ENCODE data around the gene FLOT1. TPM values are rescaled to one million over a fixed set of nuclear protein-coding genes. Genes with fewer than 3 reads are reported as not detected.
"Not testable (repeated sequence)": the region's sequence is repeated elsewhere in the genome, so short reads cannot be mapped to it uniquely, and the experiment has no call there.

FLOT1 gene
- total RNA-seq, 1 donor from 2014 or later = 175 TPM

DNA sequence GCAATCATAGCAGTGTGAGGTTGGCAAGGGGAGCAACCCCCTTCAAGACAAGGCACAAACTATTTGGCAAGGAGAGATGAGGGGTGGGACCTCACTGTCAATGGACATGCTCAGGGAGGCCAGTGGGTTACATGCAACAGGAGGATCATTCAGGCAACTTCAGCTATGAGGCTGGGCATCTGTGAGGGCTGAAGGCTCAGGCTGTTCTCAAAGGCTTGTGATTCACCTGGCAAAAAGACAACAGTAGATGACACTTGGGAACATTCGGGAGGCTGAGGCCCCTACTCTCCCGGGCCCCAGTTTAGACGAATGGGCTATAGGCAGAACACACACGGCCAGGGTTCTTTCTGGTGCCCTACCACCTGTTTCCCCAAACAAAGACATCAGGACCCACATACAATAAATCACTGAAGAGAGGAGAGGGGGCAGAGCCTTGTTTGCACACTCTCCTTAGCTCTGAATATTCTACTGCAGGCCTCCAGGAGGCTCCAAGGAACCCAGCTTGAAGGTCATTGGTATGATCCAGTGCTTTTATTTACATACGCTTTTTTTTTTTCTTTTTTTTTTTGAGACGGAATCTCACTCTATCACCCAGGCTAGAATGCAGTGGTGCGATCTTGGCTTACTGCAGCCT lies 14.4 kb downstream of the FLOT1 start:
- no peak for ATAC-seq
- H3K4me3 ChIP-seq = no peak overlapping the region
- H3K27ac ChIP-seq = no peak overlapping the region
- H3K36me3 ChIP-seq = peaks cover 97% of the 10 kb centered on the region
- intact Hi-C loops (cut with DNase I) = no loop called here
- H3K4me1 ChIP-seq = peaks cover 15% of the 10 kb centered on the region
- TF ChIP-seq, protein P1, sequence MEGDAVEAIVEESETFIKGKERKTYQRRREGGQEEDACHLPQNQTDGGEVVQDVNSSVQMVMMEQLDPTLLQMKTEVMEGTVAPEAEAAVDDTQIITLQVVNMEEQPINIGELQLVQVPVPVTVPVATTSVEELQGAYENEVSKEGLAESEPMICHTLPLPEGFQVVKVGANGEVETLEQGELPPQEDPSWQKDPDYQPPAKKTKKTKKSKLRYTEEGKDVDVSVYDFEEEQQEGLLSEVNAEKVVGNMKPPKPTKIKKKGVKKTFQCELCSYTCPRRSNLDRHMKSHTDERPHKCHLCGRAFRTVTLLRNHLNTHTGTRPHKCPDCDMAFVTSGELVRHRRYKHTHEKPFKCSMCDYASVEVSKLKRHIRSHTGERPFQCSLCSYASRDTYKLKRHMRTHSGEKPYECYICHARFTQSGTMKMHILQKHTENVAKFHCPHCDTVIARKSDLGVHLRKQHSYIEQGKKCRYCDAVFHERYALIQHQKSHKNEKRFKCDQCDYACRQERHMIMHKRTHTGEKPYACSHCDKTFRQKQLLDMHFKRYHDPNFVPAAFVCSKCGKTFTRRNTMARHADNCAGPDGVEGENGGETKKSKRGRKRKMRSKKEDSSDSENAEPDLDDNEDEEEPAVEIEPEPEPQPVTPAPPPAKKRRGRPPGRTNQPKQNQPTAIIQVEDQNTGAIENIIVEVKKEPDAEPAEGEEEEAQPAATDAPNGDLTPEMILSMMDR (IDR thresholded peaks at IDR 0.05) = no peak
- no peaks in the 10 kb centered on the region for H3K27me3 ChIP-seq
- no peaks in the 10 kb centered on the region for H3K9me3 ChIP-seq
- no peak for DNase-seq

DNA sequence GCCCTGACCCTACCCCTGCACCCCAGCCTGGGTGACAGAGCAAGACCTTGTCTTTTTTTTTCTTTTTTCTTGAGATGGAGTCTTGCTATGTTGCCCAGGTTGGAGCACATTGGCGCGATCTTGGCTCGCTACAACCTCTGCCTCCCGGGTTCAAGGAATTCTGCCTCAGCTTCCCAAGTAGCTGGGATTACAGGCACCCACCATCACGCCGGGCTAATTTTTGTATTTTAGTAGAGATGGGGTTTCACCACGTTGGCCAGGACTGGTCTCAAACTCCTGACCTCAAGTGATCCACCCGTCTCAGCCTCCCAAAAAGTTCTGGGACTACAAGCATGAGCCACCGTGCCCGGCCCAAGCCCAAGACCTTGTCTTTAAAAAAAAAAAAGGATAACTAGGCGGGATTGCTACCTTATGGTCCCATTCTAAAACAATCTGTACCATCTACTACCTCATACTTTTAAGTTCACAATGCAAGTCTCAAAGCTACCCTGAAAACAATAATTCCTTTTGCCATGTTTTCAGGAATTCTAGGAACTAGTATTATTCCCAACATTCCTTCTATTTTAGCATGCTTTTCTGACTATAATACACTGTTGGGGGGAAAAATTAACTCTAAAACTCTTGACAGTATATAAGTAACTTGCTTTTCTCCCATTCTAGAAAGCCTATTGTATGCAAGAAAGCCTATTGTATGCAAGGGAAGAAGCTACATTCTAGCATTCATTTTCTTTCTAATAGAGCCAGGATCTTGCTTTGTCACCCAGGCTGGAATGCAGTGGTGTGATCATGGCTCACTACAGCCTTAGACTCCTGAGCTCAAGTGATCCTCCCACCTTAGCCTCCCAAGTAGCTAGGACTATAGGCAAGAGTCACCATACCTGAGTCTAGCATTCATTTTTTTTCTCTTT lies 15.7 kb downstream of the FLOT1 start:
- Histone ChIP-seq H3K9me3 (no peaks in the 10 kb centered on the region), H3K27me3 (no peaks in the 10 kb centered on the region), H3K36me3 (peaks cover 92% of the 10 kb centered on the region), H3K27ac (no peak overlapping the region), H3K4me3 (no peak overlapping the region), H3K4me1 (peaks cover 27% of the 10 kb centered on the region)
- TF ChIP-seq, protein P1 (IDR thresholded peaks at IDR 0.05) = no peak
- intact Hi-C loops (cut with DNase I) = no loop called here
- DNase-seq = no peak
- no peak for ATAC-seq

DNA sequence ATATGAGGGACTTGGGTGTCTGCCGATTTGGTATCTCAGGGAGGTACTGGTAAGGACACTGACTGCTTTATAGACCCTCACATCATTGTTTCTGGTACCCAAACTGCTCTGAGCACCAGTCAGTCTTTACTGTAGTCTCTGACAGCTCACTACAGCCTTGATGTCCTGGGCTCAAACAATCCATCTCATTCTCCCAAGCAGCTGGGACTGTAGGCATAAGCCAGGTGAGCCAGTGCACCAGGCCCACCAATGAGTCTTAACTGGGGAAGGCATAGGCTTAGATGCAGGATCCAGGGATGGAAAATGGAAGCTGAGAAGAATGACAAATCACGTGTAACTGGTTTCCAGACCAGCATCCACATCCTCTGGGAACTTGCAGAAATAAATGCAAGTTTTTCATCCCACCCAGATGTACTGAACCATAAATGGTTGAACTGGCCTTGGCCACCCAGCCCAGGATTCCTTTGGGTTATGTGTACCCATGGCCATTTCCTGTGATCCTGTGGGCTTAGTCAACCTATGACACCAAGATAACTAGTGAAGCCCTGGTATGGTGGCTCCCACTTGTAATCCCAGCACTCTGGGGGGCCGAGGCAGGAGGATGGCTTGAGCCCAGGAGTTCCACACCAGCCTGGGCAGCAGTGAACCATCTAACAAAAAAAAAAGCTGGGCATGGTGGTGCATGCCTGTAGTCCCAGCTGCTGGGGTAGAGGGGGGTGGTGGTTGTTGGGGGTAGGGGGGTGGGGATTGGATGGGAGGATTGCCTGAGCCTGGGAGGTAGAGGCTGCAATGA lies 16.6 kb downstream of the FLOT1 start:
- Histone ChIP-seq H3K4me1 (peaks cover 23% of the 10 kb centered on the region), H3K4me3 (no peak overlapping the region), H3K9me3 (no peaks in the 10 kb centered on the region), H3K36me3 (peaks cover 87% of the 10 kb centered on the region), H3K27me3 (no peaks in the 10 kb centered on the region), H3K27ac (no peak overlapping the region)
- TF ChIP-seq, protein P1 (IDR thresholded peaks at IDR 0.05) = no peak
- intact Hi-C loops (cut with DNase I) = no loop called here
- DNase-seq (no peak), ATAC-seq (no peak)

GRCh38 chr6:30724906-30725667 lies 17.4 kb downstream of the FLOT1 start:
- Histone ChIP-seq H3K4me3 (no peak overlapping the region), H3K4me1 (peaks cover 18% of the 10 kb centered on the region), H3K9me3 (no peaks in the 10 kb centered on the region), H3K27me3 (no peaks in the 10 kb centered on the region), H3K27ac (no peak overlapping the region), H3K36me3 (peaks cover 79% of the 10 kb centered on the region)
- ATAC-seq (no peak), DNase-seq (no peak)
- intact Hi-C loops (cut with DNase I) = no loop called here
- TF ChIP-seq, protein P1 (IDR thresholded peaks at IDR 0.05) = no peak

GRCh38 chr6:30723843-30724741 lies 18.4 kb downstream of the FLOT1 start:
- H3K27ac ChIP-seq, H3K27me3 ChIP-seq, H3K4me3 ChIP-seq, DNase-seq, H3K9me3 ChIP-seq, ATAC-seq: not testable (repeated sequence)
- peaks cover 69% of the 10 kb centered on the region for H3K36me3 ChIP-seq
- peaks cover 25% of the 10 kb centered on the region for H3K4me1 ChIP-seq
- intact Hi-C loops (cut with DNase I) = loop anchor here (2.0 kb wide), 1 partner anchor 45 kb away; no protein-coding TSS in a partner anchor

DNA sequence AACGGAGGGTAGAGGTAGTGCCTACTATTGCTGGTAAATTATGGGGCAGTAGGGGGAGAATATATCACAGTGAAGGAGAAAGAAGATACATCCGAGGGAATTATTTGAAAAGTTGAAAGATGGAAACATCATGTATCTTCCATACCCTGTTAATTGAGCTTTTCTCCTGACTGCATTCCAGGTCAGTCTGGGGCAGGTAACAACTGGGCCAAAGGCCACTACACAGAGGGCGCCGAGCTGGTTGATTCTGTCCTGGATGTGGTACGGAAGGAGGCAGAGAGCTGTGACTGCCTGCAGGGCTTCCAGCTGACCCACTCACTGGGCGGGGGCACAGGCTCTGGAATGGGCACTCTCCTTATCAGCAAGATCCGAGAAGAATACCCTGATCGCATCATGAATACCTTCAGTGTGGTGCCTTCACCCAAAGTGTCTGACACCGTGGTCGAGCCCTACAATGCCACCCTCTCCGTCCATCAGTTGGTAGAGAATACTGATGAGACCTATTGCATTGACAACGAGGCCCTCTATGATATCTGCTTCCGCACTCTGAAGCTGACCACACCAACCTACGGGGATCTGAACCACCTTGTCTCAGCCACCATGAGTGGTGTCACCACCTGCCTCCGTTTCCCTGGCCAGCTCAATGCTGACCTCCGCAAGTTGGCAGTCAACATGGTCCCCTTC lies 19.2 kb downstream of the FLOT1 start:
- not testable (repeated sequence) for H3K27me3 ChIP-seq, DNase-seq, ATAC-seq, H3K9me3 ChIP-seq, H3K4me3 ChIP-seq
- intact Hi-C loops (cut with DNase I) = loop anchor here (2.0 kb wide), 1 partner anchor 44 kb away; no protein-coding TSS in a partner anchor
- Histone ChIP-seq H3K27ac (peak overlapping the region; percentile 27), H3K4me1 (peaks cover 32% of the 10 kb centered on the region), H3K36me3 (peaks cover 61% of the 10 kb centered on the region)
